ENCODE measurements around the gene BPI.
A peak's percentile ranks its signal among the peaks of the same experiment; 100 is the strongest.
"Not testable (repeated sequence)": the region's sequence is repeated elsewhere in the genome, so short reads cannot be mapped to it uniquely, and the experiment has no call there.

BPI gene

DNA sequence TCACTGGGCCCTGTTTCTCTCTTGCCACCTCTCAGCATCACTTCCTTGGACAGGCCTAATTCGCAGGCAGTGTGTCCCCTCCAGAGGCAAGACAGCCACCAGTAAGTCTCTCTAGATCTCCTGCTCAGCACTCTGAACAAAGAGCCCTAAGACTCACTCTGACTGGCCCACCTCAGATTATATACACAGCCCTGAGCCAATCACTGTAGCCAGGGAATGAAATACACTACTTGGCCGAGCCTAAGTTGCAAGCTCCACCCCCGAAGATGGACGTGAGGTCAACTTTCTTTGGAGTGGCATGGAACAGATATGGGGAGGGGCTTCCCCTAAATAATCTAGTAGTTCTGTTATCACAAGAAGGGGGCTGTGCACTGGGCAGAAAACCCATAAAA lies 4.1 kb downstream of the BPI start:
- no peak overlapping the region for H3K4me3 ChIP-seq (replicated peaks in 1 of 2; ENCODE audit: low read depth in 2 of 2, low read length in 2 of 2)
- TF ChIP-seq, protein P1, sequence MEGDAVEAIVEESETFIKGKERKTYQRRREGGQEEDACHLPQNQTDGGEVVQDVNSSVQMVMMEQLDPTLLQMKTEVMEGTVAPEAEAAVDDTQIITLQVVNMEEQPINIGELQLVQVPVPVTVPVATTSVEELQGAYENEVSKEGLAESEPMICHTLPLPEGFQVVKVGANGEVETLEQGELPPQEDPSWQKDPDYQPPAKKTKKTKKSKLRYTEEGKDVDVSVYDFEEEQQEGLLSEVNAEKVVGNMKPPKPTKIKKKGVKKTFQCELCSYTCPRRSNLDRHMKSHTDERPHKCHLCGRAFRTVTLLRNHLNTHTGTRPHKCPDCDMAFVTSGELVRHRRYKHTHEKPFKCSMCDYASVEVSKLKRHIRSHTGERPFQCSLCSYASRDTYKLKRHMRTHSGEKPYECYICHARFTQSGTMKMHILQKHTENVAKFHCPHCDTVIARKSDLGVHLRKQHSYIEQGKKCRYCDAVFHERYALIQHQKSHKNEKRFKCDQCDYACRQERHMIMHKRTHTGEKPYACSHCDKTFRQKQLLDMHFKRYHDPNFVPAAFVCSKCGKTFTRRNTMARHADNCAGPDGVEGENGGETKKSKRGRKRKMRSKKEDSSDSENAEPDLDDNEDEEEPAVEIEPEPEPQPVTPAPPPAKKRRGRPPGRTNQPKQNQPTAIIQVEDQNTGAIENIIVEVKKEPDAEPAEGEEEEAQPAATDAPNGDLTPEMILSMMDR (IDR thresholded peaks at IDR 0.05; ENCODE audit: low read depth, low read length): no peak
- no peak for DNase-seq (ENCODE audit: low read depth in 2 of 2)

GRCh38 chr20:38308447-38308846 lies 4.5 kb downstream of the BPI start:
- no peak for DNase-seq (ENCODE audit: low read depth in 2 of 2)
- H3K4me3 ChIP-seq (replicated peaks in 1 of 2; ENCODE audit: low read depth in 2 of 2, low read length in 2 of 2): no peak overlapping the region
- TF ChIP-seq, protein P1 (IDR thresholded peaks at IDR 0.05; ENCODE audit: low read depth, low read length): no peak

- TF ChIP-seq, protein P1 (IDR thresholded peaks at IDR 0.05; ENCODE audit: low read depth, low read length): no peak
- H3K4me3 ChIP-seq (replicated peaks in 1 of 2; ENCODE audit: low read depth in 2 of 2, low read length in 2 of 2): no peak overlapping the region
- no peak for DNase-seq (ENCODE audit: low read depth in 2 of 2)
Observed at GRCh38 chr20:38311091-38311490, 7.1 kb downstream of the BPI start.

- TF ChIP-seq, protein P1 (IDR thresholded peaks at IDR 0.05; ENCODE audit: low read depth, low read length): no peak
- H3K4me3 ChIP-seq (replicated peaks in 1 of 2; ENCODE audit: low read depth in 2 of 2, low read length in 2 of 2): no peak overlapping the region
- DNase-seq (ENCODE audit: low read depth in 2 of 2): no peak
Observed at GRCh38 chr20:38311491-38311890, 7.5 kb downstream of the BPI start.

- TF ChIP-seq, protein P1 (IDR thresholded peaks at IDR 0.05; ENCODE audit: low read depth, low read length): no peak
- DNase-seq (ENCODE audit: low read depth in 2 of 2): no peak
- no peak overlapping the region for H3K4me3 ChIP-seq (replicated peaks in 1 of 2; ENCODE audit: low read depth in 2 of 2, low read length in 2 of 2)
Observed at GRCh38 chr20:38313676-38314075, 9.7 kb downstream of the BPI start.

GRCh38 chr20:38314350-38314749 lies 10.4 kb downstream of the BPI start:
- not testable (repeated sequence) for DNase-seq (ENCODE audit: low read depth in 2 of 2); H3K4me3 ChIP-seq (replicated peaks in 1 of 2; ENCODE audit: low read depth in 2 of 2, low read length in 2 of 2)

GRCh38 chr20:38315290-38315966 lies 11.5 kb downstream of the BPI start:
- DNase-seq (ENCODE audit: low read depth in 2 of 2): peak; percentile 48 to 51
- TF ChIP-seq, protein P1 (IDR thresholded peaks at IDR 0.05; ENCODE audit: low read depth, low read length): no peak
- H3K4me3 ChIP-seq (replicated peaks in 1 of 2; ENCODE audit: low read depth in 2 of 2, low read length in 2 of 2): no peak overlapping the region
